Stimulated activated CD8-positive, alpha-beta memory T cell treated with anti-CD3 and anti-CD28 coated beads, Interleukin-7, amount 100 ng/mL, for 24 hours (primary cell): ENCODE measurements around the gene GFOD2.

ENCODE experiments used
- DNase-seq: peaks from one replicate; pipeline ENCODE4 v3.0.0-alpha.2; 2020; ENCODE audit warnings: low read depth

Gene GFOD2

DNA sequence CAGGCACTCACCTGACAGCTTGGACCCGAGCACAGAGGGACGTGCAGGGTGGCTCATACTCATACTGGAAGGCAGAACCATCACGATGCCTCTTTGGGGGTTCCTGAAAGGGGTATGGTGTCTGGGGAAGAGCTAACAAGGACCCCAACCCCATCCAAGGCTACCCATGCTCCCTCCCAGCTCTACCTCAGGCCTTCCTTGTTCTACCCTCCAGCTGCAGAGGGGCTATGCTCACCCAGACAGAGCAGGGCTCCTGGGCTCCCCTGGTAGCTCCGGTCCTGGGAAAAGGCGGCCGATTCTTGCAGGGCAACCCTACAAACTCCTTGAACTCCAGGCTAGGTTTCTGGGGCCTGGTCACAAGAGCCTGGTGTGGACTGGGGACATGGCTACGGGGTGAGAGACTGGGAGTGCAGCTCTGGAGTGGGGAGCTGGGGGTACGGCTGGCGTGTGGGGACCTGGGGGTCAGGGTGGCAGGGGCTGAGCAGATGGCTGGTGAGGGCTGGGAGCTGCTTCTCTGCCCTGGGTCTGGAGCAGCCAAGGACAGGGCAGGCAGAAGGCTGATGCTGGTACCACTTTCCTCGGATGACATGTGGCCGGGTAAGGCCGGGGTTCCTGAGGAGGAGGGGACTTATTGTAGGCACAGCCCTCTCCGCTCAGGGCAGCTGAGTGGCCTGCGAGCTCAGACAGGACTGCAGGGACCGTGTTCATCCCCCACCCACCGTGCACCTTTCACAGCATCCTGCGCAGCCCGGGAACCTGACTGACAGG lies 61.2 kb downstream of the GFOD2 start:
- no peak for DNase-seq

DNA sequence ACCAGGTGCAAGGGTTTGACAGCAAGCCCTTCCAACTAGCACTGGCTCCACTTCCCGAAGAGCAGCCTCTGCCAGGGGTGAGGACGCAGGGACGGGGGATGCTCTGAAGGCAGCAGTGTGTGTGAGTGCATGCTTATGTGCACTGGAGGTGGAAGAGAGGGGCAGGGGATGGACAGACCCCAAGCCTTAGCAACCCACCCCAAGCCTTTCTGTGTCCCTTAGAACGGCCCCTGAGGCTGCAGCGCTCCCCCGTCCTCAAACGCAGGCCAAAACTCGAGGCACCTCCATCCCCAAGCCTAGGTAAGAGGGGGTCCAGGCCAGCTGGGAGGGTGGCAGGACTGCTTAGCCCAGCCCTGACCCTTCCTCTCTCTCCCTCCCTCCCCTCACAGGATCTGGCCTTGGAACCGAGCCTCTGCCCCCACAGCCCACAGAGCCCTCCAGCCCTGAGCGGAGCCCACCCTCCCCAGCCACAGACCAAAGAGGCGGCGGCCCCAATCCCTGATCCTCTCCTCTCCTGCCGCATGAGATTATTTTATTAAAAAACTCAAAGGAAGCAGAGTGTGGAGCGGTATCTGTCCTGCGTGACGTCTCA lies 62.0 kb downstream of the GFOD2 start:
- no peak for DNase-seq

DNA sequence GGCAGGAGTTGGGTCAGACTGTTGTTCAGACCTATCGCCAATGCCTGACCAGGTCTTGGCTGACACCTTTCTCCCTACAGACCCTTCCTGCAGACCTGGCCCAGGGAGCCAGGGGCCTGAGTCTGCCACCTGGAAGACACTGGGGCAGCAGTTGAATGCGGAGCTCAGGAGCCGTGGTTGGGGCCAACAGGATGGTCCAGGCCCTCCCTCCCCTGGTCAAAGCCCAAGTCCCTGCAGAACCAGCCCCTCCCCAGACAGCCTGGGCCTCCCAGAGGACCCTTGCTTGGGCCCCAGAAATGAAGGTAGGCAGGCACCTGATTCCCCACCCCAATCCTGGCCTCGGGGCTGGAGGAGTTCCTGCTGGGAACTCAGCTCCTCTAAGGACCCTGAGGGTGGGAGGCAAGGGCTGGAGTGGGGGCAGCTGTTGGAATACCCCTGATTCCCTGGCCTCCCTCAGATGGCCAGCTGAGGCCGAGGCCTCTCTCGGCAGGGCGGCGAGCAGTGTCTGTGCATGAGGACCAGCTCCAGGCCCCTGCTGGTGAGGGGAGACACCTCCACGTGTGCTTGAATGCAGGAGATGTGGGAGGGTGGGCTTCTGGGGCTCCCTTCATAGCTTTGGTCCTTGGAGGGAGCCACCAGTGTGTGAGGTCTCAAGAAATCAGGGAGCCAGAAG lies 62.6 kb downstream of the GFOD2 start:
- no peak for DNase-seq

DNA sequence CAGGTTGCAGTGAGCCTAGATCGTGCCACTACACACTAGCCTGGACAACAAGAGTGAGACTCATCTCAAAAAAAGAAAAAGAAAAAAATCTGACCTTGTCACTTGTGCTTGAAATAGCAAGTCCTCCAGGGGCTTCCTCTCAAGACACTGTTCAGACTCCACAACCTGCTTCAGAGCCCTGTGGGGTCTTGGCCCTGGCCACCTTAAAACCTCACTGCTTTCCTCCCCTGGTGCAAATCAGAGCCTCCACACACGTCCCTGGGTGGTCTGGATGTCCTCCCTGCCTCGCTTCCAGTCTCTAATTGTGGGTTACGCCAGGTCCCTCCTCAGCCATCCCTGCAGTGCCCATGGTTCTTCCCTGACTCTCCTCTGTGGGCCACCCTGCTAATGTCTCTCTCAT lies 63.8 kb downstream of the GFOD2 start:
- DNase-seq, result no peak

DNA sequence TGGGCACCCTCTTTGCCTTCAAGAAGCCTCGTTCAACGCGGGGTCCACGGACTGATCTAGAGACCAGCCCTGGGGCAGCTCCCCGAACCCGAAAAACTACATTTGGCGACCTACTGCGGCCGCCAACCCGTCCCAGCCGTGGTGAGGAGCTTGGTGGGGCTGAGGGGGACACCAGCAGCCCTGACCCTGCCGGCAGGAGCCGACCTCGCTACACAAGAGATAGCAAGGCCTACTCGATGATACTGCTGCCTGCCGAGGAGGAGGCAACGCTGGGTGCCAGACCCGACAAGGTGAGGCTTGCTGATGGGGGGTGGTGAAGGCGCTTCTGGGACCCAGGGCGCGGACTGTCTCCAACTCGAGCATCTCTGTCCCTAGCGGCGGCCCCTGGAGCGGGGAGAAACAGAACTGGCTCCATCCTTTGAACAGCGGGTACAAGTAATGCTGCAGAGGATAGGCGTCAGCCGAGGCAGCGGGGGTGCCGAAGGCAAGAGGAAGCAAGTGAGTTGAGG lies 64.7 kb downstream of the GFOD2 start:
- no peak for DNase-seq

DNA sequence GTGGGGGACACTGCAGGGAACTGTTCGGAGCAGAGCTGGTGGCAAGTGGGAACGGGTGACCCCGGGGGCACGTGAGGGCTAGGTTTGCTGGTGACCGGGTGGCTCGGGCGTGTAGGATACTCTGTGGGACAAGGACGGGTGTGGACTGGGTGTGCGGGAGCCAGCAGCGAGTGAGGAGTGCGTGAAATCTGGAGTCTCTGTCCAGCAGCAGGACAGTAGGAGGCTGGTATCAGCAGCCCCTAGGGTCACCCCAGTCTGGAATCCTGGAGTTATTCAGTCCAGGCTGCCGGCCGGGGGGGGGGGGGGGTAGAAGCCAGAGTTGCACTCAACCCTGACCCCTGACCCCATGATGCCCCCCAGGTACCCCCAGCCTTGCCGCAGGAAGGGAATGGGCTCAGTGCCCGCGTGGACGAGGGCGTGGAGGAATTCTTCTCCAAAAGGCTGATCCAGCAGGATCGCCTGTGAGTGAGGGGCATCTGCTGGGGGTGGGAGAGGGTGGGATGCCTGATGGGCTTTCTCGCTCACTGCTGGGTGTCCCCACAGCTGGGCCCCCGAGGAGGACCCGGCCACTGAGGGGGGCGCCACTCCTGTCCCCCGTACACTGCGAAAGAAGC lies 65.2 kb downstream of the GFOD2 start:
- DNase-seq, result no peak

DNA sequence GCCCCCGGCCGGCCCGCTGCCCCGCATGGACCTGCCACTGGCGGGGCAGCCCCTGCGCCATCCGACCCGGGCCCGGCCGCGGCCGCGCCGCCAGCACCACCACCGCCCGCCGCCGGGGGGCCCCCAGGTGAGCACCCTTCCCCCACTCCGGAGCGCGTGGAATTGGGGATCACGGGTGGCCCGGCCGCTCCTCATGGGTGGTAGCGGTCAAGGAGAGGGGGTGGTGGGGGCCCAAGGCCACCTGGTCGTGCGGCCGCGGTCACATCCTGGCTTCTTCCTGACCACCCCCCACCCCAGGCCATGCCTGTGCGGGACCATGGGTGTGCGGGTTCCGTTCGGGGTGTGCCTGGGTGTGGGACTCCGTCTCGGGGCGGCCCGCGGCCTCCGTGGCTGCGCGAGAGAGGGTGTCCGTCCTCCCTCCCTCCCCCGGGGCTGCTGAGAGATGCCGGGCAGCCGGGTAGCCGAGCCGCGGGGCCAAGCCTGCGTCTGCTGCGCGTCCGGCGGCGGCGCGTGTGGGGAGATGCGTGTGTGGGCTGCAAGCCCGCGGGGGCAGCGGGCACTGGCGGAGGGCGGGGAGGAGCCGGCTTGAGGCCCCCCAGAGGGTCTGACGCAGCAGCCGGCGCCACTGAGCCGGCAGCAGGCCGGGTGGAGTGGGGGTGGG lies 65.9 kb downstream of the GFOD2 start:
- no peak for DNase-seq

DNA sequence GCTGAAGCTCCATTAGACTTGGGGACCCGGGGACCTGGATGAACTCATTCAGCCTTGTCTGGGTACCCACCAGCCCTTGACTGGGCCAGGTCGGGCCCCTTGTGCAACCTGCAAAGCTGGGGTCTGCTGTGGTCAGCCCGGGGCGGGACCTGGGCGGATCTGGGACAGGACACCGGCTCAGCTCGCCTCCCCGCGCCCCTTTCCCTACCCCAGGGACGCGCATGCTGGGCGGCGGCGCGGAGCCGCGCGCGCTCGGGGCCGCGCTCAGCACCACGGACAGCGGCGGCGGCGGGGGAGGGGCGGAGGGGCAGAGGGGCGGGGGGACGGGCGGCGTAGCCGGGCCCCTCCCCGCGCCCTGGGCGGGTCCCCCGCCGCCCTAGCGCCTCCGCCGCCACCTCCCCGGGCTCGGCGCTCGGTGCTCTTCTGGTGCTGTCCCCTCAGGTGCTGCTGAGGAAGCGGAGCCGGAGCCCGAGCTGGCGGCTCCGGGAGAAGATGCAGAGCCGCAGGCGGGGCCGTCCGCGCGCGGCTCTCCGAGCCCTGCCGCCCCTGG lies 66.5 kb downstream of the GFOD2 start:
- DNase-seq, result no peak

DNA sequence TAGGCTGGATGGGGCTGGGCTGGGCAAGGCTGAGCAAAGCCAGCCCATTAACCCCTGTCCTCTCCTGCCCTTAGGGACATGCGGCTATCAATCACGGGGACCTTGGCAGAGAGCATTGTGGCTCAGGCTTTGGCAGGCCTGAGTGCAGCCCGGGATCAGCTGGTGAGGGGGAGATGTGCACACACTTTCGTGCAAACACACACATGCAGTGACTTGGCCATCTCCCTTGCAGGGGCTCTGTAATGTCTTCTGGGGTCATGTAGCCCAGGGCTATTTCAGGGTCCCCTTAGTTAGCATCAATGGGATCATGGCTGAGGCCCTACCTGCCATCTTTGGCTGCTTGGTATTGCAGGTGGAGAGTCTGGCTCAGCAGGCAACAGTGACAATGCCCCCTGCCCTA lies 67.3 kb downstream of the GFOD2 start:
- no peak for DNase-seq

DNA sequence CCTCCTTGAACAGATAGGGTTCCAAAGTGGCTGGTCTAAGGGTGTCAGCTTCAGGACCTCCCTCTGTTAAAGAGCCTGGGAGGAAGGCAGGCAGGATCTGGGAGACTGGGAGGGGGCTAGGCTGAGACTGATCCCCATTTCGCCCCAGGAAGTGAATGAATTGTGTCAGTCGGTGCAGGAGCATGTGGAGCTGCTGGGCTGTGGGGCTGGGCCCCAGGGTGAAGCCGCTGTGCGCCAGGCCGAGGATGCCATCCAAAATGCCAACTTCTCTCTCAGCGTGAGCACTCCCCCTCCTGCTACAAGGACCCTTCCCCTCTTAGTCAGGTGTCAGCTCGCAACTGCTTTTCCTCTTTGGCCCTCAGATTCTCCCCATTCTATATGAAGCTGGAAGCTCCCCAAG lies 68.1 kb downstream of the GFOD2 start:
- no peak for DNase-seq

DNA sequence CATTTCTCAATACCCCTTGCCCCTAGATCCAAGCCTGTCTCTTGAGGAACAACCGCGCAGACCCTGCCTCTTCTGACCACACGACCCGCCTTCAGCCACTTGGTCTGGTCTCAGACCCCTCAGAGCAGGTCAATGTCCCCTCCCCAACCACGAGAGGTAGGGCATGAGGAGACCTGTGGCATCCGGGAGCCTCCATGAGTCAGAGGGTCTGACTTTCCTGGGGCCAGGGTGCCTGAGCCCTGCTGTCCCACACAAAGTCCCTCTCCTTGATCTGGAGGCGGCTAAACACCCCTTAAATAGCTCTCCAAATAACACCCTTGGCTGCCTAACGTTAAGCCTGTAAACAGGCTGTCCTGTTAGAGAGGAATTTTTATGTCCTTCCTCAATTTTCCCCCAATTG lies 69.1 kb downstream of the GFOD2 start:
- no peak for DNase-seq

DNA sequence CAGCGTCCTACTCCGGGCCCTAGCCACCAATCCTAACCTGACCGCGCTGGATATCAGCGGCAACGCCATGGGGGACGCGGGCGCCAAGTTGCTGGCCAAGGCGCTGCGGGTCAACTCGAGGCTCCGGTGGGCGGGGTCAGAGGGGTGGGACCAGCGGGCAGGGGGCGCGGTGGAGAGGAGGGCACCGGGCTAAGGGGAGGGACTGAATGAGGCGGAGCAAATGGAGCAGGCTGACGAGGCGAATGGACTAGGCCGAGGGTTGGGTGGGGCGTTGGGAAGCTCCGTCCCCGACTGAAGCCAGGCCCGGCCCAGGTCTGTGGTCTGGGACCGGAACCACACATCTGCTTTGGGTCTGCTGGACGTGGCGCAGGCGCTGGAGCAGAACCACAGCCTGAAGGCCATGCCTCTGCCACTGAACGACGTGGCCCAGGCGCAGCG lies 69.6 kb downstream of the GFOD2 start:
- DNase-seq, result no peak

DNA sequence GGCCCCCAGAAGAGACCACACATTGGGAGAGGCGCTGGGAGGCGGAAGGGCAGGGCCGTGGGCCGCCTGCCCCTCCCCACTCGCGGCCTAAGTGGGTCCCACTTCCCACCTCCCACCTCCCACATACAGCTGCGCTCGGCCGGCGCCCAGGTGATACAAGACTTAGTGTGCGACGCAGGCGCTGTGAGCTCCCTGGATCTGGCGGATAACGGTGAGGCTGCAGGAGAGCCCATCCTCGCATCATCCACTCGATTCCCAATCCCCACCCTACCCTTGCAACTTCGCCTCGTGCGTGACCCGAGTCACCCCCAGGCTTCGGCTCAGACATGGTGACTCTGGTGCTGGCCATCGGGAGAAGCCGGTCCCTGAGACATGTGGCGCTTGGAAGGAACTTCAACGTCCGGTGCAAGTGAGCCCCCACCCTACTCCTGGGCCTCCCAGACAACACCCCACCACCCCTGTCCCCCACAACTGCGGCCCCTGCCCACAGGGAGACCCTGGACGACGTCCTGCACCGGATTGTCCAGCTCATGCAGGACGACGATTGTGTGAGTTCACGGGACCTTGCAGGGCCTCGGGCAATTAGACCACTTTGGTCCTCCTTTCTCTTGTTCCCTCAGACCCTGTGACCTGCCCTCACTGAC lies 70.2 kb downstream of the GFOD2 start:
- no peak for DNase-seq

DNA sequence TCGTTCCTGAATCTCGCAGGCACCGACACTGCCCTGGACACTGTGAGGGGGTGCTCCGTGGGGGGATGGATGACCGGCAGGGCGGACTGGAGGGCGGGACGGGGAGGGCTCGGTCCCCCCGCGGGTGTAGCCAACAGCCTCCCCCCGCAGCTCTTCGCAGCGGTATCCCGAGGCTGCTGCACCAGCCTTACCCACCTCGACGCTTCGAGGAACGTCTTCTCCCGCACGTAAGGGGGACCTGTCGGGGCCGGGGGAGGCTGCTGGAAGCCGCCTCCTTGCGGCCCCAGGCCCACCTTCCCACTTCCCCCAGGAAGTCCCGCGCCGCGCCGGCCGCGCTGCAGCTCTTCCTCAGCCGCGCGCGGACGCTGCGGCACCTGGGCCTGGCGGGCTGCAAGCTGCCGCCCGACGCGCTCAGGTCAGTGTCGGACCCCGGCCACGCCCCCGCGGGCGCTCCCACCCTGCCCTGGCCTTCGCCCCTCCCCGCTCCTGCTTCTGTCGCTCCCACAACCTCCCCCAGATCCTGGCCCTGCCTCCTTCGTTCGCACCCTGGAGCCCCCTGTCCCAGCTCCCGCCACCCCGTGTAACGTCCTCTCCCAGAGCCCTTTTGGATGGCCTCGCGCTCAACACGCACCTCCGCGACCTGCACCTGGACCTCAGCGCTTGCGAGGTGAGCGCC lies 70.9 kb downstream of the GFOD2 start:
- no peak for DNase-seq

DNA sequence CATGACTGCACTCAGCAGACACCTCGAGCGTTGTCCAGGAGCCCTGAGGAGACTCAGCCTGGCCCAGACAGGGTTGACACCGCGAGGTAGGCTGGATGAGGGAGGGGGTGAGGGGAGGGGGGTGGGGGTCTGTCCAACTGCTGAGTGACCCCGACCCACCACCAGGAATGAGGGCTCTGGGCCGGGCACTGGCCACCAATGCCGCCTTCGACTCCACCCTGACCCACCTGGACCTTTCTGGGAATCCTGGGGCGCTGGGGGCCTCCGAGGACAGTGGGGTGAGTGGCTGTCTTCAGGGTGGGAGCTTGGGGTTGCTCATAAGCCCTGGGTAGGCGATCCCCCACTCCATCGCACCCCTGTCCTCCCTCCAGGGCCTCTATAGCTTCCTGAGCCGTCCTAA lies 71.4 kb downstream of the GFOD2 start:
- no peak for DNase-seq

DNA sequence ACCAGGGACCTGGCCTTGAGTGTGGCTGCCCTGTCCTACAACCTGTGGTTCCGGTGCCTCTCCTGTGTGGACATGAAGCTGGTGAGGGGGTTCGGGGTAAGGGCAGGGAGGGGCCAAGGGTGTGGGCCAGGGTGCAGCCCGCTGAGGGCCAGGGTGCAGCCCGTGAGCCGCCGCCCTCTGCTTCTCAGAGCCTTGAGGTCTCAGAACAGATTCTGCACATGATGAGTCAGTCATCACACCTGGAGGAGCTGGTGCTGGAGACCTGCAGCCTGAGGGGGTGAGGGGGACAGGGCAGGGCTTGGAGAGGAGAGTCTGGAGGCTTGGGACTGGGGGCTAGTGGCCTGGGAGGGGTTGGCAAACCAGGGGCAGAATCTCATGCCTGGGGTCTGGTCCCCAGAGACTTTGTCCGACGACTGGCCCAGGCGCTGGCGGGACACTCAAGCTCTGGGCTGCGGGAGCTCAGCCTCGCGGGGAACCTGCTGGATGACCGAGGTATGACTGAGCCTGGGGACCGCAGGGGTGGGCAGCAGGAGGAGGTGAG lies 71.9 kb downstream of the GFOD2 start:
- no peak for DNase-seq

DNA sequence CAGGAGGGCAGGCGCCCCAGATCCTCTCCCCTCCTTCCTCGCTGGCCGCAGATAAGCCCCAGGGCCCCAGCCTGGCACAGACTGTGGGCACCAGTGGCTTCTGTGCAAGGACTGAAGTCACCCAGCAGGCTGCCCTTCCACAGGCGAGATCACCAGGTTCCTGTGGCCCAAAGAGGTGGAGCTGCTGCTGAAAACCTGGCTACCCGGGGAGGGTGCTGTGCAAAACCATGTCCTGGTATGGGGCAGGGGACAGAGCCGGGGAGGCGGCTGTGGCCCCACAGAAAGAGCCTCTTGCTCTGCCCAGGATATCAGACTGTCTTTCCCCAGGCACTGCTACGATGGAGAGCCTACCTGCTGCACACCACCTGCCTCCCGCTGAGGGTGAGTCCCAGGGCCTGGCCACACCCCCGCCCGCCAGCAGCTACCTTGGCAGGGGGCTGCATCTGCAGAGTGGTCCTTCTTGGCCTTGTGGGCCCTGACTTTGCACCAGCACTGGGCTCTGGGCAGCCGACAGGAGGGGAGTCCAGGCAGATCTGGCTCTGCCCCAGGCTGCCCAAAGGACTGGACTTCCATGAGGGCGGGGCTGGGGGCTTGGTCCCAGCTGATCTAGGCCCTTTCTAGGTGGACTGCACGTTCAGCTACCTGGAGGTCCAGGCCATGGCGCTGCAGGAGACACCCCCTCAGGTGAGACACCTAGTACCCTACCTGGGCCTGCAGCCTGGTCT lies 73.6 kb downstream of the GFOD2 start:
- no peak for DNase-seq

DNA sequence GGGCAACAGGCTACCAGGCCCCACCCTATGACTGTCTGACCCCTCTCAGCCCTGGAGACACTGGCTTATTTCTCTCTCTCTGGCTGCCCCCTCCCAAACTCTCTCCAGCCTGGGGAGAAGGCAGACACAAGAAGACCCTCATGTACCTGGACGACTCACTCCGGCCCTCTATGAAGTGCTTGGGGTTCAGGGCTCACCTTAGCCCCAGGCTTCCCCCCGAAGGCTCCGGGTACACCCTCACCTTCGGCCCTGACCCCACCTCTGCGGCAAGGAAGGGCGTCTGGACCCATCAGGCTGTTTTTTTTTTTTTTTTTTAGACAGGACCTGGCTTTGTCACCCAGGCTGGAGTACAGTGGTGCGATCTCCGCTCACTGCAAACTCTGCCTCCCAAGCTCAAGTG lies 75.1 kb downstream of the GFOD2 start:
- DNase-seq, result no peak

DNA sequence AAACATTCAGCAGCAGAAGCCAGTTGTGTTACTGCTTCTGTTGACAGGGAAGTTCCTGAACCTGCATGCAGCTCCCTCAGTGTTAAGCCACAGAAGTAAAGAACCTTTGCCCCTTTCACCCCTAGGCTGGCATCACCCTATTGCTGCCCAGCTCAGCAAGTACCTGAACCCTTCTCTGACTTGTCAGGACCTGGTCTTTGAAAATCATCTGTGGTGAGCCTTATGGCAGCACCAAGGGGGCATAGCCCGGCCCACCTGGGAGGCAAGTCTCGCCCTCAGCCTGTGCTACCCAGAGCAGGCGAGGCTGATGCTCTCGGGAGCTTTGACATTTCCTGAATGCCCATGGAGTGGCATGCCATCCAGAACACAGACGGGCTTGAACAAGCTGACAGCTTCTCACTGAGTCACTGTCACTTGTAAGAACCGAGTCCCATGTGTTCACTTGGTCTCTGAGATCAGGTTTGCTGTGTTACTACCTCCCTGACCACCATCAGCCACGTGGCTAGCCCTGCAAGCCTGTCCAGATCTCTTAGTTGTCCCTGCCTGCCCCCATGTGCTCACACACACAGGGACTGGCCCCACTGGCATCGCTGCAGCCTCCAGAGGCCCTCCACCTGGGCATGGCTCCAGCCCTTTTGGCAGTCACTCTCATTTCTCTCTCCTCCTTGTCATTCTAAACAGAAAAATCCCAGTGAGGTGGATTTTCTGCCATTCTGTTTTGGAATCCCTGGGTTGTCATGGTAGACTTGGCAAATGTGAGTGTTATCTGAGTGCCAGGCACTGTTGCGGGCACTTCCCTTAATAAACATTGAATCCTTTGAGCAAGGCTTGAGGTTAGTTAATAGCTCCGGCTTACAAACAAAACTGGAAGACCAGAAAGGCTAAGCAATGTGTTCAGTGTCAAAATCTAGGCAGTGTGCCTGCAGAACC lies 77.1 kb downstream of the GFOD2 start:
- DNase-seq, result no peak
